Measurements from ENCODE around the gene CBX2.

Gene CBX2

DNA sequence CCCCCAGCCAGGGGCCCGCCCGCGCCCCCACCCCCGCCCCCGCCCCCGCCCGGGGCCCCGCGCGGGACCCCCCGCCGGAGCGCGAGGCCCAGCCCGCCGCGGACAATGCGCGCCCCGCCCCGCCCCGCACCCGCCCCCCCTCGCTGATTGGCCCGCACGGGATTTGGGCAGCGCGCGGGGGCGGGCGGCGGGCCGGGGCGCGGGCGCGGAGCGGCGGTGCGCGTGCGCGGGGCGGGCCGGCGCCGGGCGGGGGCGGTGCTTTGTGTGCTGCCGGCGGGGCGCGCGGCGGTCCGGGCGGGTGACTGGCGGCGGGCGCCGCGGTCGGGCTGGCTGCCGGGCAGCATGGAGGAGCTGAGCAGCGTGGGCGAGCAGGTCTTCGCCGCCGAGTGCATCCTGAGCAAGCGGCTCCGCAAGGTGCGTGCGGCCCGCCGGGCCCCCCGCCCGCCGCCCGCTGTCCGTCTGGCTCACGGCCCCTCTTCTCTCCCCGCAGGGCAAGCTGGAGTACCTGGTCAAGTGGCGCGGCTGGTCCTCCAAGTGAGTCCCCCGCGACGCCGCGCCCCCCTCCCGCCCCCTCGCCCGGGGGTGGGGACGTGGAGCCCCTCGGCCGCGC lies at the start of gene CBX2:
CBX2 (plus strand) TSS at position 255 of the 610 bp plus-strand sequence; CDS start at position 343, 88 bp downstream.
- peak; percentile 88 for DNase-seq

DNA sequence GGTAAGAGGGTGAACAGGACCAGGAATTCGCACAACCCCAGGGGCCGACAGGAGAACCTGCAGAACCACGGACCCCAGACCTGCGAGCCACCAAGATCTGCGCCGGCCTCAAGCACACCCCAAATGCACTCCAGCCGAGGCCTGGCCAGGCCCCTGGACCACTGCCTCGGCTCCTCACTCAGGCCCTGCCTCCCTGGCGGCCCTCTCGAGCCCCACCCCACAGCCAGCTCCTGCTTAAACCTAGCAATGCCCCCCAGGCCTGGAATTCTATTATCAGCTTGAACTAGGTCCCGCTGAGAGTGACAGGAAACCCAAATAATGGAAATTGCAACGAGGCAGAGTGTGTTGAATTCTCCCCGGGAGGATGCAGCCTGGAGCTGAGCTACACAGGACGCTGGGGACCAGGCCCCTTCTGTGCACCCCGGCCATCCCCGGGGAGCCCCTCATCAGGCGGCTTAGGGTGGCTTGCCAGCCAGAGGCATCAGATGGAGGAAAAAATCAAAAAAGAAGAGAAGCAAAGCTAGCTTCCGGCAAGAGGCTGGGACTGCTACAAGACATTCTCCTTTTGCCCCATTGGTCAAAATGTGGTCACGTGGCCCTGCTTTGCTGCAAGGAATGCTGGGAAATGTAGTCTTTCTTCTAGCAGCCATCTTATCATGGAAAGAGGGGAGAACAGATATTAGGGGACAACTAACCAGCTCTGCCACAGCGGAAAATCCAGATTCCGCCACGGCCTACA lies 49.6 kb upstream of the CBX2 start:
- peak; percentile 86 for DNase-seq

- DNase-seq = no peak
Observed at GRCh38 chr17:79728908-79729471, 49.0 kb upstream of the CBX2 start.

GRCh38 chr17:79729761-79730160 lies 48.2 kb upstream of the CBX2 start:
- DNase-seq = no peak

DNA sequence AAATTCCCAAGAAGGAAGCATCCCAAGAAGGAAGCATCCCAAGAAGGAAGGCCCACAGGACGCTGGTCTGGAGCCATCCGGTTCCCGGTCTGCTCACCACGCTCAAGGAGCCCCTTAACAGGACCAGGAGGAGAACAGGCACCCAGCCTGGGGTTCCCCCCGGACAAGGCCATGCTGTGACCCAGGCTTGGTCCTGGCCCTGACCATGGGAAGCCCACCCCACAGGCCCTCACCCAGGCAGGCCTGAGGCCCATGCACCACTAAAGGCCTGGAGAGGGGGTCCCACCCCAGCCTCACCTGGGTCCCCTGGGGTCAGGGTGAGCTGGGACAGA lies 47.5 kb upstream of the CBX2 start:
- no peak for DNase-seq

- DNase-seq = no peak
Observed at GRCh38 chr17:79730769-79731483, 47.0 kb upstream of the CBX2 start, which contains the start of gene ENPP7. Gene ENPP7 (plus strand): TSS chr17:79730943. CDS start chr17:79731140, 197 bp downstream.

- no peak for DNase-seq
Observed at GRCh38 chr17:79732254-79732653, 45.7 kb upstream of the CBX2 start.

DNA sequence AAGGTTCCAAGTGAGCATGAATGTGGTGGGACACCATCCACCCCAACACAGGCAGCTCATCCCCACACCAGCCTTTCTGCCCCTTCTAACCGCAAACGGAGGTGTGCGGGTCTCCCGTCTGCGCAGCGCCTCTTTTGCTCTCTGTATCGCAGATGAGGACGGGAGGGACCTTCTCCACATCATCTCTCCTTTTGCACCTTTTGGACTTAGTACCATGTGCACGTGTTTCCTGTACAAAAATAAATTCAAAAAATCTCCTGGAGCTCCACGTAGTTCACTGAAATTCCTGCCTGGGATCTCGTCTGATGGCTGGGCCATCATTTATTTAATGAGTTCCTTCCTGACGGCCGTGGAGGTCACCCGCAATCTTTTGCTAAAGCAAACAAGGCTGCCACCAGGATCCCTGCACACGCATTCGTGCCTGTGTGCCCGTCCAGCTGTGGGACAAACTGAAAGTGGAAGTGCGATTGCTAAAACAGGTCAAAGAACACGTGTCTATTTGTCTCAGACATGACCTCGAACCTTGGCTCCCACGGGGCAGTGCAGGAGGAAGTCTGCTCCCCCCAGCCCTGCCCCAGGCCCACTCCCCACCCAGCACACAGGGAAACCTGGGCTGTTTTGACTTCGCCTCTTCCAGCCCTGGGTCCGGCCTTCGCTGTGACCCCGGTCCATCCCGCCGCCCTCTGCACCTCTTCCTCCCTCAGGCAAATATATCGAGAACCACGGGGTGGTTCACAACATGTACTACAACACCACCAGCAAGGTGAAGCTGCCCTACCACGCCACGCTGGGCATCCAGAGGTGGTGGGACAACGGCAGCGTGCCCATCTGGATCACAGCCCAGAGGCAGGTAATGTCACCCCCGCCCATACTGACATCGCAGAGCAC lies 44.9 kb upstream of the CBX2 start:
- DNase-seq = peak; percentile 34

DNA sequence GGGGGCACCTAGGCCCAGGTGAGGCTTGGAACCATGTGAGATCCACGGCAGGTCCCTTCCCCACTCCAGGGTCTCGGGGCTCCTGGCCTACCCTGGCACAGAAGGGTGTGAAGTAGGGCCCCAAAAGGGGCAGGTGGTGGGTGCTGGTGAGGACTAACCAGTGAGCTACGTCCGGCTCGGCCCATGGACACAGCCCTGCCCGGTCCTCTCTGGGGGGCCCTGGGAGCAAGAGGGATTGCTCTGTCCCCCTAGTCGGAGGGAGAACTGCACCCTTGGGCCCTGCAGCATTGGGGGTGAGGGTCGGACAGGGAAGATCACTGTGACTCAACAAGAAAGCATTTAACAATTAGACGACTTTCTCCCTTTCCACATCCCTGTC lies 44.3 kb upstream of the CBX2 start:
- DNase-seq = no peak

DNA sequence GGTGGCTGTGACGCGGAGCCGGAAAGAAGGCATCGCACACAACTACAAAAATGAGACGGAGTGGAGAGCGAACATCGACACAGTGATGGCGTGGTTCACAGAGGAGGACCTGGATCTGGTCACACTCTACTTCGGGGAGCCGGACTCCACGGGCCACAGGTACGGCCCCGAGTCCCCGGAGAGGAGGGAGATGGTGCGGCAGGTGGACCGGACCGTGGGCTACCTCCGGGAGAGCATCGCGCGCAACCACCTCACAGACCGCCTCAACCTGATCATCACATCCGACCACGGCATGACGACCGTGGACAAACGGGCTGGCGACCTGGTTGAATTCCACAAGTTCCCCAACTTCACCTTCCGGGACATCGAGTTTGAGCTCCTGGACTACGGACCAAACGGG lies 42.9 kb upstream of the CBX2 start:
- DNase-seq = no peak

DNA sequence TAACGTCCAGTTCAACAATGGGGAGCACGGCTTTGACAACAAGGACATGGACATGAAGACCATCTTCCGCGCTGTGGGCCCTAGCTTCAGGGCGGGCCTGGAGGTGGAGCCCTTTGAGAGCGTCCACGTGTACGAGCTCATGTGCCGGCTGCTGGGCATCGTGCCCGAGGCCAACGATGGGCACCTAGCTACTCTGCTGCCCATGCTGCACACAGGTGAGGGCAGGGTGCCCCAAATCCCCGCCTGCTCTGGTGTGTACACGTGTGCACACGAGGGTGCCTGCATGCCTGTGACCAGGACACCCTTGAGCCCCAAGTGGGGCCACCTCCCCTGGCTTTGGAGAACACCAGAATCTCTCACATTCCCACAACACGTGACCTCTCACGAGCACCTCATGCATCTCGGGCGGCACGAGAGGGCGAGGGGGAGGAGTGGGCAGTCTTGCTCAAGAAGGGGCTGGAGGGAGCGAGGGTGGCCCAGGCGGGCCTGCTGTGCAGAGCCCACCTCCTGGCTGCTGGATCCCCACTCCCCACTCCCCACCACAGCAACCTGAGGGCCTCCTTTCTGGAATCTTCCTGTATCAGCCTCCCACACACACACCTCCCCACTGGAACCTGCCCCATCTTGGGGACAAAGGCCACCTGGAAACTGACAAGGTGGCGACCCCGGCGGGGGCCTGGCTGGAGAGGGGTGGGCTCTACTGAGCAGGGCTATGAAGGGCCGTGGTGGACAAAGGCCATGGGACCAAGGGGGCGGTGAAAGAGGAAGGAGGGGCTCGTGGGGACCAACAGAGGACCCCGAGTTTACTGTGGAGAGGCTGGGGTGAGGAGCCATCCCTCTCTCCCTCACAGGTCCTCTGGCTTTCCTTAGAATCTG lies 40.7 kb upstream of the CBX2 start:
- no peak for DNase-seq

GRCh38 chr17:79737922-79738578 lies 39.9 kb upstream of the CBX2 start:
- no peak for DNase-seq

DNA sequence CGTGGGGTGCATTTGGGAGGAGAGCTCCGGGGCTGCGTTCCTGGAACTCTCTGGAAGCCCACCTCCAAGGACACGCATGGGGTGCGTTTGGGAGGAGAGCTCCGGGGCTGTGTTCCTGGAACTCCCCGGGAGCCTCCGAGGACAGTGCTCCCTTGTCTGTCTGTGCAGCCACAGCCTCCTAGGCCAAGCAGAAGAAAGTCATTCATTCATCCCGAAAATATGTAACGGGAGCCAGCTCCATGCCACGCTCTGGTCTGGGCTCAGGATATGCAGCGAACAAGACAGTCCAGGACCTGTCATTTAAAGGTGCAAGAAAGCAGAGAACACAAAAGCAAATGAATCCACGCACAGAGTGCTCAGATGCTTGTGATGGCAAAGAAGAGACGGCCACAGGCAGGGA lies 39.3 kb upstream of the CBX2 start:
- DNase-seq = no peak

DNA sequence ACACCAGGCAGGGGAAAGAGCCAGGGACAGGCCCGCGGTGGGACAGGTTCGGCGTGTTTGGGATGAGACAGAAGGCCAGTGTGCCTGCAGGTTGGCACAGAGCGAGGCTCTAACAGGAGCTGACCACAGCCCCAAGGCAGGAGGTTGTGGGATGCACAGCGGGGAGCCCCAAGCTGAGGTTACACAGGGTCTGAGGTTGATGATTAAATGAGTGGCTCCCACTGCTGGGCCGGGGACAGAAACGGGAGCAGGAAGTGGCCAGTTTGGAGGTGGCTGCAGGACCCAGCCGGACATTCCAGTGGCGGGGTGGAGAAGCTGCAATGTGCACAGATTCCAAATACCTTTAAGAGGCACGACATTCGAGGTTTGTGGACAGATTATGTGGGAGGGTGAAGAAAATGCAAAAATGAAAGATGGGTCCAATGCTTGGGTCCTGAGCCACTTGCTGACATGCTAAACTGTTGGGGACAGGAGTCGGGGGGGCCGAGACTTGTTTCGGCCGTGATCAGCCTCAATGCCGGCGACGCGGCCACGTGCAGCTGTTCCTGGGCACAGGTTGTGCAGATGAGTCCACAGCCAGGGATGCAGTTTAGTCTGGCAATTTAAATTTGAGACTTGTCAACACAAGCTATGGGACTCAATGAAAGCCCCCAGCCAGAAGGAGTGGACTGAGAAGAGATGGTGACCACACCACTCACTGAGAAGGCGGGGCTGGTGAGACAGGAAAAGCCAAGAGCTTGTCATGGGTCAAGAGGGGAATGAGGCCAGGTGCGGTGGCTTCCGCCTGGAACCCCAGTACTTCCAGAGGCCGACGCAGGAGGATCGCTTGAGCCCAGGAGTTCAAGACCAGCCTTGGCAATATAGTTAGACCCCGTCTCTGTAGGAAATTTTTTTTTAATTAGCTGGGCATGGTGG lies 38.5 kb upstream of the CBX2 start:
- DNase-seq = no peak

DNA sequence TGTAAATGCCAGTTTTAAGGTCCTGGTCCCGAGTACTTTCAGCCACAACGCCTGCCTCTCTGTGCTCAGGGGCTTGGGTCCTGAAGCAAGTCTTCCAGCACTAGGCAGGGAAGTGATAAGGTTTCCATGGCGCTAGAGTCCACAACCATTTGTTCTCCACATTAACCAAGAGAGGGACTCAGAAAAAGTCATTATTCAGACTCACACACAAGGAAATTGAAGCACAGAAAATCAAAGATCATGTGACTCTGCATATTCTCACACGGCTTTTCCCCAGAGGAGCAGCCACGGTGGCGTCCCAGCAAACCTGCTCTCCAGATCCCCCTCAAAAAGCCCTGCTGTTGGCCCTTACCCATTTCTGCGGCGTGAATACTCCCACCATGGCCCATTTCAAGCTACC lies 37.5 kb upstream of the CBX2 start:
- no peak for DNase-seq

DNA sequence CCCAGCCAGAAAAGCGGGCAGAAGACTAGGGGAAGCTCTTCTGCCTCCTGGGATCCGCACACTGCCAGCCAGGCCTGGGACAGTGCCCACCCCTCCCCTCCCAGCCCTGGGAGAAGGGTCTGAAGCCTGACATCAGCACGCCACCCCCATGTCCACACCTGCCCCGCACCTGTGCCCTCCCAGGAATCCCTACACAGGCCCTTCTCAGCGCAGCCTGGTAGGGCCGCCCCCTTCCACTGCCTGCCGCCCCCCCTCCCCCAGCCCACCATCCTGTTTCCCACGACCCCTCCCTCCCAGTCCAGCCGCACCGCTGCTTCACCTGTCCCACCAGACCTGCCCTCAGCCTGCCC lies 36.6 kb upstream of the CBX2 start:
- no peak for DNase-seq

DNA sequence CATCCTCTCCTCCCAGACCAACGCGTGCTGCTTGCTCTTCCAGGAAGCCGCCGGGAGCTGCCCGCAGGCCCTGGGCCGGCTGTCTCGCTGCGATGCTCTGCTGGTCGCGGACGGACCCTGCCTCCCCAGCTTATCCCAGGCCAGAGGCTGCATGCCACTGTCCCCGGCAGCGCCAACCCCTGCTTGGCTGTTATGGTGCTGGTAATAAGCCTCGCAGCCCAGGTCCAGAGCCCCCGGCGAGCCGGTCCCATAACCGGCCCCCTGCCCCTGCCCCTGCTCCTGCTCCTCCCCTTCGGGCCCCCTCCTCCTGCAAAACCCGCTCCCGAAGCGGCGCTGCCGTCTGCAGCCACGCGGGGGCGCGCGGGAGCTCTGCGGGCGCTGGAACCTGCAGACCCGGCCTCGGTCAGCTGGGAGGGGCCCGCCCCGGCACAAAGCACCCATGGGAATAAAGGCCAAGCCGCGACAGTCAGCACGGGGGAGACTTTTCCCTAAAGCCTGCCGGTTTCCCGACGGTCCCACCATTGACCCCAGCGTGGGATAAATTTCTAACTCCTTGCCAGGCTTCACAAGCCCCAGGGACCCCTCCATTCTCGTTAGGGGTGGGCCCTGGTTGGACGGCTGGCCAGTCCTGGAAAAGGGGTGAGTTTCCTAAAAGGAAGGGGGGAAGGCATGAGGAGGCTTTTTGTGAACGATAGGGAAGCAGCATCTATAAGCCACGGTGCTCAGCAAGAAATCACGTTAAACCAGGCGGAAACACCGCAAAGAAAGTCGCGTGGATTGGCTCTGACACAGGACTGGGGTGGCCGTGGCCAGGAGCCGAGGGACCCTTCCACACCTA lies 36.0 kb upstream of the CBX2 start:
- DNase-seq = peak; percentile 79

DNA sequence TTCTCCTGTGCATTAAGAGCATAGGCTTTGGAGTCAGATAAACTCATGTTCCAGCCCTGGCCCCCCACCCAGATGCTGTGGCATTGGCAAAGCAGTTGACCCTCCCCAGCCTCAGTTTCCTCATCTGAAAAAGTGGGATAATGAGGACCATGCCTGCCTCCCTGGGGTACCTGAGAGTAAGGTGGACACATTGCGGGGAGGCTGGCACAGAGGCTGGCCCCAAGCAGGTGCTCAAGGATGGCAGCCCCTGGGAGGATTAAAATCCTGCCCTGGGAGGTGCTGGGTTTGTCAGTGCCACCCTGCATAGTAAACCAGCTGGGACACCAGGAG lies 35.4 kb upstream of the CBX2 start:
- no peak for DNase-seq

GRCh38 chr17:79742951-79743476 lies 34.9 kb upstream of the CBX2 start:
- no peak for DNase-seq
